HK-2 (cell line): ENCODE measurements around the gene IL20RA.

Experiments used
- DNase-seq: peaks from one replicate; pipeline ENCODE4 v3.0.0-alpha.2; 2018; ENCODE audit not compliant: unreplicated experiment

The IL20RA gene

GRCh38 chr6:137045222-137045789 is 541 bp upstream of the IL20RA start:
- no peak for DNase-seq

DNA sequence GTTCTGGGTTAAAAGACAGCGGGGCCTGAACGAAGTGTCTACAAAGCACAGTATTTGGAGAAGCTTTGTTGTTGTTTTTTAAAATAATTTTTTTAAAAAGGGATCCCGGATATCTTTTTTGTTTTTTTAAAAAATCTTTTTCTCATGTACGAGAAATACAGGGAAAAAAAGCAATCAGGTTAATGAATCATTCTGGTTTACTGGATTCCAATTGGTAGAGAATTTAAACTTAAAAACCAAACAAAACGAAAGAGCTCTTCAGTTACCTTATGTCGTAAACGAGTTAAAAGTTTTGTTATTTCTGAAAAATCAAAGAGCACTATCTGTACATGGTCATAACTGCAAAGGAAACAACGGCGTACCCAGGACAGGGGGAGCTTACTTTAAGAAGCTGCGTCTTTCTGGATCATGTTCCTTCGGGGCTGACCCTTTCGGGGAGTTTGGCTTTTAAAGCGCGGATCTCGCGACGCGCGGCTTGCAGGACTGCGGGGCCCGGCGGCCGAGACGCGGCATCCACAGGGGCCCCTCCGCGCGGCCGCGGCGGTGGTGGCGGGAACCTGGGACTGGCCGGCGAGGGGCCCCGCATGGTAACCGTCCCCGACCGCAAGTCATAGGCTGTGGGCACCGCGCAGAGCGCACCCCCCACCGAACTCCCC is 927 bp downstream of the IL20RA start:
- peak; percentile 14 for DNase-seq

GRCh38 chr6:137040393-137040792 is 4.4 kb downstream of the IL20RA start:
- DNase-seq, result no peak

DNA sequence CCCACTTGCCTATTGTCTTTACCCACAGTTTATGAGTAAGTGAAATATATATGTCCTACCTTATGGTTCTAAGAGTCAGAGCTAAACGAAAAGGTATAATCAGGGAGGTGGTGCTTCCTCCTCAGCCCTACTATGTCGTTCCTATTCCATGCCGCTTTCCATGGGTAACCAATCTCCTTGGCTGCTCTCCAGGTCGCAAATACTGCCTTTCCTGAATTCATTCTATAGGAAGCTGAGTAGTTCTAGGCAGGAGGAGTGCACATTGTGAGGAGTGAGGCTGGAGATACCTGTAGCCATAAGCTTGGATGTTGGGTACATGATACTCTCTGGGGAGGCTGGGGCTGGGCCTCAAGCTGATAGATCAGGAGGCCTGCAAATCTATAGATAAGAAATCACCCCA is 5.8 kb downstream of the IL20RA start:
- no peak for DNase-seq

DNA sequence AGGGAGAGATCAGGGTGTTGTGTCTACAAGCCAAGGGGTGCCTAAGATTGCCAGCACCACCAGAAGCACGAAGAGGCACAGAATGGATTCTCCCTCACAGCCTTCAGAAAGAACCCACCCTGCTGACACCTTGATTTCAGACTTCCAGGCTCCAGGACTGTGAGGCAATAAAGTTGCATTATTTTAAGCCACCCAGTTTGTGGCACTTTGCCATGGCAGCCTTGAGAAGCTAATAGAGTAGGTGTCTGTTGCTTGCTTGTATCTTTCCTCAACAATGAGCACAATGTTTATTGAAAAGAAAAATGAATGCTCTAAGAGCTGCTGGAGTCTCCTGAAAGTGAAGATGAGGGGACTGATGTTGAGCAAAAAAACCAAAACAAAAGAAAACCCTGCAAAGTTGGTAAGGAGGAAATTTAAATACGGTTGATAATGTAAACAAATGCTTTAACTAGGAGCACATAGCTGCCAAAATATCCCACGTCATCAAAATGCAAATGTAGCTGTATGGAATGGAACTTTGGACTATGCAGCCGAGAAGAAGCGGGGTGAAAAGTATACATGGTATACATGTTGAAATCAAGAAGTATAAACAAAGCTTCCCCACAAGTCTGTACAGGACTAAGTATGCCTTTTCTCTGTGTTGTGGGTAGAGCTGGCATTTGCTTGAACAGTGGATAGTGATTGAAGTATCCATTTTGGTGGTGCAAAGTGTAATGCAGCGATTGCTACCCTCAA is 8.0 kb downstream of the IL20RA start:
- no peak for DNase-seq

GRCh38 chr6:137033828-137034227 is 10.9 kb downstream of the IL20RA start:
- DNase-seq, result peak; percentile 28

DNA sequence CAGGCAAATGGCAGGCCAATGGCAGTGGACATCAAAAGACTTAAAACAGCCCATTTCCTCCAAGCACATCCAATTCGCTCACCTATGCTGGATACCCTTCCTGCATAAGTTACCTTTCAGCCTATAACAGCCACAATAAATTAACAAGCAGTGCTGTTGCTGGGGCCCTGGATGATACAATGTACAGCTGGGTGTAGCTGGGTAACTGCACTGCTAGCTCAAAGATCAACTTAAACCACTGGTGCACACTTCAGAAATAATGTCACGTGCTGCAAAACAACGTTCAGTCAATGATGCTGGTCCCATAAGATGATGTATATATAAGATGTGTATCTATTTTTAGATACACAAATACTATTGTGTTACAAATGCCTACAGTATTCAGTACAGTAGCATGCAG is 13.6 kb downstream of the IL20RA start:
- DNase-seq, result no peak

DNA sequence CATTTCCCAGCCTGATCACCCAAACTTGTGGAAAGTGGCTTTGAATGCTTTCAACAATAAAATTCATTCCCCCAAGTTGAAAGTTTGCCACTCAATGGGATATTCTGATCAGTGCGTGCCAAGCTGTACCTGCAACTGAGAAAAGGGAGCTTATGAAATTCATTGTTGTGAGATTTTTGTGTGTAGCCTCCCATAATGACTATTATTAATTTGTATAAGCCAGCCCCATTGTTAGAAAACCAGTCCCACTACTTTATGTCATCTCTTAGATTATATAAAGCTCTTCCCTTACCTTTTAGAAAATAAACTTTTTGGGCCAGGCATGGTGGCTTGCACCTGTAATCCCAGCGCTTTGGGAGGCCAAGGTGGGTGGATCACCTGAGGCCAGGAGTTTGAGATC is 15.9 kb downstream of the IL20RA start:
- no peak for DNase-seq

GRCh38 chr6:137025786-137026730 is 18.7 kb downstream of the IL20RA start:
- no peak for DNase-seq

- no peak for DNase-seq
Measured at GRCh38 chr6:137024237-137024990, 20.4 kb downstream of the IL20RA start.

GRCh38 chr6:137020776-137021175 is 24.0 kb downstream of the IL20RA start:
- no peak for DNase-seq

GRCh38 chr6:137019476-137020272 is 25.1 kb downstream of the IL20RA start:
- no peak for DNase-seq

DNA sequence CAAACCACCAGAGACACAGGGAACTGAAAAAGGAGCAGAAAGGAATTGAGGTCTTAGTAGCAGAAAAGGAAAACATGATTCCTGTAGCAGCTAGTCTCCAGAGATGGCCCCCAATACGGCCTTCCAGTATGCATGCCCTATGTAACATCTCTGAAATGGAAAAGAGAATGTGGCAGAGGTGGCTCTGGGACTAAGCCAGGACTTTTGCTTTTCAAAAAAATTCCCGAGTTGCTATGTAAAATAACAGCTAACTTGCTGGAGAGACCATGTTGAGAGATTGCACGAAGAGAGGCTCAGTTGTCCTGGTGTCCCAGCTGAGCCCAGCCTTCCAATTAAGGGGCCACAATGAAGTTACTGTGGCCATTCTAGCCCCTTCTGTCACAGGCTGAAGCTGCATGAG is 27.7 kb downstream of the IL20RA start:
- DNase-seq, result no peak

DNA sequence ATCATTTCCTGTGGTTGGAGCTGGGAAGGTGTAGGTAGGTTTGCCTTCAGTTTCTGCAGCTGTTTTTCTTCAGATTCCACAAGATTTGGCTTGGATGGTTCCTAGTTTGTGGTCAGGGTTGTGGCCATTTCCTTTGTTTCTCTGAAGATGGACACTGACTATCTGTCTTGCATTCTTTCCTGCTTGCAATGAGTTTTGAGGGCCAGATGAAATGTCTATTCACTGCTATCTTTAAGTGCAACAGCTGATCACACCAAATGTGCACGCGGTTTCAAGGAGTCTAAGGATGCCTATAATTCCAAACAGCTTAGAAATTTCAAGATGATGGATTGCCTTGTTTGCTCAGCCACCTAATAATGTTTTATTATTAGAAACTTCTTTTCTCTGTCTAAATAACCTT is 28.4 kb downstream of the IL20RA start:
- DNase-seq, result no peak

DNA sequence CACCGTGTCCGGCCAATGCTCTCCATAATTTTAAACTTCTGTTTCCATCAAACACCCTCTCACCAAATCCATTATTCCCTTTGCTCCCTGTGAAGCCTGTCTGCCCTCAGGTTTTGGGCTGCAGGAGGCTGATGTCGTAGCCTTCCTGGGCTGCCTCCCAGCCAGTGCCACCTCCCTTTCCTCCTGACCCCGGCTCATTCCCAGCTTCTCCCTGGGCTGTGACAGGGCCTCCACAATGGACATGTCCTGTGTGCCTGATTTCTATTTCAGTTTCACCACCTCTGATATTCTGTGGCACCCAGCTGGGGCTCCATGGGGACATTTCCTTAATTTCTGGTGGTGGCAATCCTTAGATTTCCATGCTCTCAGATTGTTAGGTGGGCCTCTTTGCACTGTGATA is 28.8 kb downstream of the IL20RA start:
- DNase-seq, result no peak

DNA sequence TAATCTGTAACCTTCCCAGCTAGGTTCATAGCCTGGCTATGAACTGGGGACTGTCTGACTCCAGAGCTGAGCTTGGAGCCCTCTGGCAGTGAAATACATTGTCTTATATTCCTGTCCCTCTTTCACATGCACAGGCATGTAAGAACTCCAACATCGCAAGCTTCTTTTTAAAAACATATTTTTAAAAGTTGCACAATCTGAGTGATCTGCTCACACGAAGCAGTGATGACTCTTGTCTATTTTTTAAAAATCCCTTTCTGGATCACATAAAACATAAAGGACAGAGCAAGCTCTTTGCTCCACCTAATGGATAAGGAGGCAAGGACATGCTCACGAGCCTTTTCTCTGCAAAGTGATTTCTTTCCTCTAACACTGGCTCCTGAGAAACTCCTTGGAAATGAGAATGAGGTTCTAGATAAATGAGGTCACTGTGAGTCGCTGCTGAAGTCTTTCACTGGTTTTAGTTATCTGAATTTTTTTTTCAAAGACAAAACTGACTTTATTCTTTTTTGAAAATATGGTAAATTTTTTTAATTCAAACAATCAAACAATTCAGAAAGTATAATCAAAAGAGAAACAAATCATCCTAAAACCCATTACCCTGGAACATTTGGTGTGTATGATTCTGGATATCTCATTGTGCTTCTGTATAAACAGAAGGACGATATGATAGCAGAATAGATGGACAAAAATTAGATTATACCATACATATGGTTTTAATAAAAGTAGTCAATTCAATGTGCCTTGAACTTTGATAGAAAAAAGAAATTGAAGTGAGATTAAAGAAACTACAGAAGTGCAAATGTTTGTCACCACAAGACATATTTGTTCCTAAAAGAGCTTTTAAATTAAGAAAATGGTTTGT is 30.8 kb downstream of the IL20RA start:
- DNase-seq, result no peak

DNA sequence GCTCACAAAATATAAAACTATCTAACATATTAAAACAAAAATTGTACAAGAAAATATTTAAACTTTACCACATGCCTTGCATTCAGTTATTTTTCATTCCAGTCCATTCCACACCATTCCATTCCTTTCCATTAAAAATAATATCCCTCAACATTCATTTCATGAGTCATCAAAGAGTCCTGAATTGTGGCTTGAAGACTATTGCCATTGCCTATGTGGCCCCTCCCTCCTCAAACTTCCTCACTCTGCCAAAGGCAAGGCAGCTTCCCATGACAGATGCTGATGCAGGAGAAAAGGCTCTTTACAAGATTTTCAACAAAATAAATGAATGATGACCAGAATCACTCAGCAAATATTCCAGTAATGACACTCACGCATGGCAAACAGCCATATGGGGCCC is 31.7 kb downstream of the IL20RA start:
- DNase-seq, result no peak

GRCh38 chr6:137011406-137011805 is 33.4 kb downstream of the IL20RA start:
- DNase-seq, result no peak

GRCh38 chr6:137010128-137010718 is 34.5 kb downstream of the IL20RA start:
- DNase-seq, result no peak
